ENCODE results near the gene ADAP1. TPM values are rescaled to one million over a fixed set of nuclear protein-coding genes. Genes with fewer than 3 reads are reported as not detected.

Gene ADAP1
- total RNA-seq, 4 donors from 2014 or later, result 44.8 to 106 (median 60.1) TPM

- peaks cover 0 to 64% (median 2%) of the 10 kb centered on the region in 3 donors for H3K4me1 ChIP-seq
- H3K9me3 ChIP-seq, result no peaks in the 10 kb centered on the region
- no peaks in the 10 kb centered on the region for H3K27me3 ChIP-seq
- peak overlapping the region in 3 of 4 donors; percentile 31 to 73 (median 38) for H3K27ac ChIP-seq
- ATAC-seq, result peak; percentile 46
- H3K4me3 ChIP-seq, result peak overlapping the region in 1 of 2 donors; percentile 1
- H3K36me3 ChIP-seq, result peaks cover 0 to 6% of the 10 kb centered on the region in 2 donors
- TF ChIP-seq CTCF (IDR thresholded peaks at IDR 0.05) (no peak), POLR2AphosphoS5 (IDR thresholded peaks at IDR 0.05) (no peak), EP300 (IDR thresholded peaks at IDR 0.05) (no peak)
- WGBS, 2 donors (ENCODE audit: low coverage in 1 of 2), result 60% methylated on average over 1 of the region's 40 CpGs; no CpG with 5 or more reads in 1 of the 2 donors
These were observed 31.1 kb downstream of the ADAP1 start for GRCh38 chr7:923108-924041.

- Histone ChIP-seq H3K4me3 (peak overlapping the region in 1 of 2 donors; percentile 1), H3K27me3 (no peaks in the 10 kb centered on the region), H3K36me3 (peaks cover 0 to 6% of the 10 kb centered on the region in 2 donors), H3K9me3 (no peaks in the 10 kb centered on the region), H3K4me1 (peaks cover 0 to 59% (median 2%) of the 10 kb centered on the region in 3 donors), H3K27ac (peak overlapping the region in 2 of 4 donors; percentile 31 to 73)
- no peak for ATAC-seq
- 73 to 88% methylated on average over 3 to 7 of the region's 29 CpGs for WGBS, 2 donors (ENCODE audit: low coverage in 1 of 2)
- TF ChIP-seq POLR2AphosphoS5 (IDR thresholded peaks at IDR 0.05) (no peak), CTCF (IDR thresholded peaks at IDR 0.05) (no peak), POLR2A (IDR thresholded peaks at IDR 0.05) (no peak), EP300 (IDR thresholded peaks at IDR 0.05) (no peak)
These were observed 32.0 kb downstream of the ADAP1 start for GRCh38 chr7:922334-923107.

GRCh38 chr7:921581-922333, 32.7 kb downstream of the ADAP1 start:
- ATAC-seq, result no peak
- peak overlapping the region in 1 of 4 donors; percentile 73 for H3K27ac ChIP-seq
- no peaks in the 10 kb centered on the region for H3K27me3 ChIP-seq
- H3K4me3 ChIP-seq, result no peak overlapping the region
- H3K36me3 ChIP-seq, result peaks cover 0 to 6% of the 10 kb centered on the region in 2 donors
- H3K4me1 ChIP-seq, result peaks cover 0 to 58% (median 2%) of the 10 kb centered on the region in 3 donors
- H3K9me3 ChIP-seq, result no peaks in the 10 kb centered on the region
- no peak for TF ChIP-seq POLR2A (IDR thresholded peaks at IDR 0.05)
- no peak for TF ChIP-seq POLR2AphosphoS5 (IDR thresholded peaks at IDR 0.05)
- TF ChIP-seq EP300 (IDR thresholded peaks at IDR 0.05), result no peak
- TF ChIP-seq CTCF (IDR thresholded peaks at IDR 0.05), result no peak
- WGBS, 2 donors (ENCODE audit: low coverage in 1 of 2), result no CpG with 5 or more reads among the region's 36 CpGs

- peaks cover 0 to 6% of the 10 kb centered on the region in 2 donors for H3K36me3 ChIP-seq
- H3K4me1 ChIP-seq, result peaks cover 0 to 59% (median 8%) of the 10 kb centered on the region in 3 donors
- no peaks in the 10 kb centered on the region for H3K9me3 ChIP-seq
- 93 to 100% methylated on average over 2 to 3 of the region's 15 CpGs for WGBS, 2 donors (ENCODE audit: low coverage in 1 of 2)
- no peaks in the 10 kb centered on the region for H3K27me3 ChIP-seq
- ATAC-seq, result no peak
- H3K4me3 ChIP-seq, result no peak overlapping the region
- no peak overlapping the region for H3K27ac ChIP-seq
- no peak for TF ChIP-seq POLR2A (IDR thresholded peaks at IDR 0.05)
- no peak for TF ChIP-seq POLR2AphosphoS5 (IDR thresholded peaks at IDR 0.05)
- TF ChIP-seq CTCF (IDR thresholded peaks at IDR 0.05), result no peak
- no peak for TF ChIP-seq EP300 (IDR thresholded peaks at IDR 0.05)
These were observed 33.4 kb downstream of the ADAP1 start for GRCh38 chr7:921071-921461.

All from gastroesophageal sphincter (tissue), 4 donors.